Thyroid gland (tissue), 4 donors: ENCODE results near the gene SLC22A4. TPM values are rescaled to one million over a fixed set of nuclear protein-coding genes. Genes with fewer than 3 reads are reported as not detected.
A peak's percentile ranks its signal among the peaks of the same experiment; 100 is the strongest.

Experiments used
- DNase-seq, 2 donors: peaks; one replicate each; pipeline ENCODE4 v3.0.0-alpha.2; 2019
- H3K27ac ChIP-seq, 3 donors: fragments of 200-600 bp; sonication (generic); 1 replicate in 2 of 3; 2 replicates in 1 of 3; pipeline ENCODE4 v1.5.1; 2016 to 2019; ENCODE audit warnings: mild to moderate bottlenecking in 1 of 3, moderate library complexity in 1 of 3
- H3K27me3 ChIP-seq: fragments of 200-600 bp; sonication (generic); one replicate; pipeline ENCODE4 v1.5.1; 2019
- H3K36me3 ChIP-seq, 2 donors: fragments of 200-600 bp; sonication (generic); one replicate each; pipeline ENCODE4 v1.5.1; 2016 to 2019
- H3K4me1 ChIP-seq, 2 donors: fragments of 200-600 bp; sonication (generic); one replicate each; pipeline ENCODE4 v1.5.1; 2017 to 2019
- H3K4me3 ChIP-seq, 3 donors: fragments of 200-600 bp; sonication (generic); replicated peaks in 1 of 3; 1 replicate in 2 of 3; 2 replicates in 1 of 3; pipeline ENCODE4 v1.5.1; 2016; ENCODE audit warnings: mild to moderate bottlenecking in 1 of 3
- H3K9me3 ChIP-seq: fragments of 200-600 bp; sonication (generic); one replicate; pipeline ENCODE4 v1.5.1; 2017
- CTCF ChIP-seq, 6 experiments: fragments of 200-600 bp in 3 of 6; fragments of 450-650 bp in 3 of 6; sonication (generic) in 3 of 6; IDR thresholded peaks; one replicate each; pipeline ENCODE4 v1.5.1; 2016 to 2019; ENCODE audit warnings: antibody characterized with exemption in 6 of 6, mild to moderate bottlenecking in 2 of 6, inconsistent platforms in 1 of 6, moderate library complexity in 1 of 6
- POLR2A ChIP-seq, 2 donors: fragments of 450-650 bp; IDR thresholded peaks; one replicate each; pipeline ENCODE4 v1.6.1; 2017; ENCODE audit warnings: antibody characterized with exemption in 2 of 2, mild to moderate bottlenecking in 2 of 2, moderate library complexity in 1 of 2
- WGBS, 2 donors: methylation state at CpG; one replicate each; pipeline ENCODE4 v1.1.5; 2017; 5-methylcytosine and 5-hydroxymethylcytosine counted together
- intact Hi-C: fragments of 100-400 bp; cut with DNase I; formaldehyde crosslinking; loops from one replicate; pipeline ENCODE4 v1.15.1; 2023
- total RNA-seq, 4 donors: library from RNA; depleted of rRNA; stranded (reverse); fragments of >200 nt; gene quantifications; one replicate each; pipeline ENCODE4 v1.2.3, GENCODE V29; 2016

SLC22A4 gene
- total RNA-seq, 4 donors from 2014 or later: 0.54 to 0.78 TPM; not detected in 2

GRCh38 chr5:132289097-132289496 lies 5.1 kb upstream of the SLC22A4 start:
- WGBS, 2 donors: 81 to 87% methylated on average over 3 of the region's 3 CpGs
- no peak for TF ChIP-seq CTCF (IDR thresholded peaks at IDR 0.05)
- no peak for TF ChIP-seq POLR2A (IDR thresholded peaks at IDR 0.05)
- Histone ChIP-seq H3K4me1 (peaks cover 6 to 11% of the 10 kb centered on the region in 2 donors), H3K36me3 (no peaks in the 10 kb centered on the region), H3K9me3 (no peaks in the 10 kb centered on the region), H3K27ac (no peak overlapping the region), H3K27me3 (no peaks in the 10 kb centered on the region), H3K4me3 (no peak overlapping the region)
- no peak for DNase-seq
- intact Hi-C loops: no loop called here

- Histone ChIP-seq H3K27me3 (no peaks in the 10 kb centered on the region), H3K36me3 (no peaks in the 10 kb centered on the region), H3K4me3 (no peak overlapping the region), H3K9me3 (no peaks in the 10 kb centered on the region), H3K27ac (no peak overlapping the region), H3K4me1 (peaks cover 12 to 26% of the 10 kb centered on the region in 2 donors)
- 95 to 96% methylated on average over 2 of the region's 2 CpGs for WGBS, 2 donors
- DNase-seq: no peak
- TF ChIP-seq CTCF (IDR thresholded peaks at IDR 0.05) (no peak), POLR2A (IDR thresholded peaks at IDR 0.05) (no peak)
- intact Hi-C loops: loop anchor here (10.0 kb wide), 1 partner anchor 74 kb away; the partner anchor contains the start of gene SLC22A5
Observed at GRCh38 chr5:132291026-132291425, 3.2 kb upstream of the SLC22A4 start.

- TF ChIP-seq CTCF (IDR thresholded peaks at IDR 0.05): peak in 1 of 6 experiments; percentile 13
- peak in 1 of 2 donors; percentile 2 for TF ChIP-seq POLR2A (IDR thresholded peaks at IDR 0.05)
- intact Hi-C loops: loop anchor here (10.0 kb wide), 1 partner anchor 71 kb away; the partner anchor contains the start of gene SLC22A5
Observed at GRCh38 chr5:132293066-132293991, 865 bp upstream of the SLC22A4 start.

GRCh38 chr5:132294728-132295504 lies 722 bp downstream of the SLC22A4 start:
- Histone ChIP-seq H3K4me3 (peak overlapping the region in 2 of 3 donors; percentile 35 to 56), H3K27me3 (no peaks in the 10 kb centered on the region), H3K4me1 (peaks cover 12 to 20% of the 10 kb centered on the region in 2 donors), H3K36me3 (no peaks in the 10 kb centered on the region), H3K27ac (peak overlapping the region in 2 of 3 donors; percentile 95 to 96), H3K9me3 (no peaks in the 10 kb centered on the region)
- intact Hi-C loops: loop anchor here (5.0 to 10.0 kb wide), 2 partner anchors 38 to 70 kb away; partner anchors contain the start of genes PDLIM4 and SLC22A5
- peak; percentile 44 to 45 for DNase-seq
- 15 to 18% methylated on average over 12 to 27 of the region's 50 CpGs for WGBS, 2 donors
- no peak for TF ChIP-seq POLR2A (IDR thresholded peaks at IDR 0.05)
- TF ChIP-seq CTCF (IDR thresholded peaks at IDR 0.05): no peak

More at GRCh38 chr5:132293066-132293991, 865 bp upstream of the SLC22A4 start:
- H3K27ac ChIP-seq: peak overlapping the region; percentile 95 to 98 (median 96)
- H3K4me1 ChIP-seq: peaks cover 12 to 20% of the 10 kb centered on the region in 2 donors
- no peaks in the 10 kb centered on the region for H3K9me3 ChIP-seq
- H3K4me3 ChIP-seq: peak overlapping the region; percentile 16 to 56 (median 45)
- 1 to 2% methylated on average over 37 to 38 of the region's 50 CpGs for WGBS, 2 donors
- H3K27me3 ChIP-seq: no peaks in the 10 kb centered on the region
- no peaks in the 10 kb centered on the region for H3K36me3 ChIP-seq
- DNase-seq: peak; percentile 83
